GM23338 (cell line): Measurements from ENCODE around the gene CRYBG3. TPM values are rescaled to one million over a fixed set of nuclear protein-coding genes. Genes with fewer than 3 reads are reported as not detected.

Experiments used
- ATAC-seq: fragments of 200-7000 bp; cut with Tn5 transposase; 3 replicates; pipeline ENCODE4 v1.9.1; 2020
- DNase-seq: peaks from one replicate; pipeline ENCODE4 v3.0.0-alpha.2; 2015; ENCODE audit warnings: low spot score
- H2AFZ ChIP-seq: fragments of 200-600 bp; sonication (generic); 2 replicates; pipeline ENCODE4 v1.8.0; 2016; ENCODE audit warnings: antibody characterized with exemption, mild to moderate bottlenecking, moderate library complexity
- H3F3A ChIP-seq: fragments of 200-600 bp; sonication (generic); replicated peaks from 2 replicates; pipeline ENCODE4 v1.8.0; 2017; ENCODE audit warnings: antibody characterized with exemption, mixed run types, low read depth
- H3K27ac ChIP-seq: fragments of 200-600 bp; sonication (generic); 2 replicates; pipeline ENCODE4 v1.6.1; 2016; ENCODE audit warnings: low read depth
- H3K27me3 ChIP-seq: fragments of 200-600 bp; sonication (generic); 2 replicates; pipeline ENCODE4 v1.8.0; 2016; ENCODE audit warnings: mild to moderate bottlenecking, mixed run types, moderate library complexity; ENCODE audit not compliant: insufficient read depth
- H3K36me3 ChIP-seq: fragments of 200-600 bp; sonication (generic); 2 replicates; pipeline ENCODE4 v1.8.0; 2016; ENCODE audit warnings: mild to moderate bottlenecking; ENCODE audit not compliant: insufficient read depth
- H3K4me1 ChIP-seq: fragments of 200-600 bp; sonication (generic); 2 replicates; pipeline ENCODE4 v1.8.0; 2016; ENCODE audit warnings: mild to moderate bottlenecking, moderate library complexity; ENCODE audit not compliant: insufficient read depth
- H3K4me2 ChIP-seq: fragments of 200-600 bp; sonication (generic); 2 replicates; pipeline ENCODE4 v1.7.1; 2017; ENCODE audit warnings: mixed run types
- H3K4me3 ChIP-seq: fragments of 200-600 bp; sonication (generic); 2 replicates; pipeline ENCODE4 v1.6.1; 2016; ENCODE audit warnings: mixed run types
- H3K79me2 ChIP-seq: fragments of 200-600 bp; sonication (generic); replicated peaks from 2 replicates; pipeline ENCODE4 v1.8.0; 2017; ENCODE audit warnings: mild to moderate bottlenecking; ENCODE audit not compliant: insufficient read depth
- H3K9me2 ChIP-seq: fragments of 200-600 bp; sonication (generic); 2 replicates; pipeline ENCODE4 v1.8.0; 2017; ENCODE audit not compliant: insufficient read depth
- H4K20me1 ChIP-seq: fragments of 200-600 bp; sonication (generic); replicated peaks from 2 replicates; pipeline ENCODE4 v1.8.0; 2017; ENCODE audit warnings: mild to moderate bottlenecking; ENCODE audit not compliant: insufficient read depth
- H3K27ac Mint-ChIP-seq: 2 replicates; pipeline ENCODE4 v1.8.0; 2020; ENCODE audit warnings: inconsistent platforms, mild to moderate bottlenecking, moderate library complexity, mixed read lengths
- H3K27me3 Mint-ChIP-seq: 3 replicates; pipeline ENCODE4 v1.8.0; 2022; ENCODE audit warnings: low read depth, mild to moderate bottlenecking, moderate library complexity, mixed read lengths, inconsistent platforms; ENCODE audit not compliant: insufficient read depth, poor library complexity
- H3K36me3 Mint-ChIP-seq: 3 replicates; pipeline ENCODE4 v1.8.0; 2021; ENCODE audit warnings: low read depth, mild to moderate bottlenecking, inconsistent platforms, moderate library complexity, mixed read lengths
- H3K4me1 Mint-ChIP-seq: 3 replicates; pipeline ENCODE4 v1.8.0; 2020; ENCODE audit warnings: mild to moderate bottlenecking, inconsistent platforms, mixed read lengths
- H3K4me3 Mint-ChIP-seq: 3 replicates; pipeline ENCODE4 v1.8.0; 2021; ENCODE audit warnings: moderate library complexity, mild to moderate bottlenecking, inconsistent platforms, mixed read lengths
- H3K9me3 Mint-ChIP-seq: 3 replicates; pipeline ENCODE4 v1.8.0; 2020; ENCODE audit warnings: moderate library complexity, mild to moderate bottlenecking, inconsistent platforms, mixed read lengths
- CREB1 ChIP-seq: fragments of 250-450 bp; sonication (Bioruptor Pico); IDR thresholded peaks from 2 replicates; pipeline ENCODE4 v1.5.0; 2020; ENCODE audit warnings: low read depth, mild to moderate bottlenecking, moderate library complexity
- CTCF ChIP-seq, 2 experiments: fragments of 200-600 bp in 1 of 2; sonication (generic) in 1 of 2; conservative IDR thresholded peaks; 2 replicates each; pipeline versions ENCODE4 v1.5.1 to v1.6.1; 2016 to 2017; ENCODE audit warnings: antibody characterized with exemption in 2 of 2, low read depth in 2 of 2, mild to moderate bottlenecking in 2 of 2, moderate library complexity in 1 of 2
- ETS1 ChIP-seq: IDR thresholded peaks from 2 replicates; pipeline ENCODE4 v1.6.1; 2016; ENCODE audit warnings: antibody characterized with exemption
- EZH2phosphoT487 ChIP-seq: fragments of 200-600 bp; sonication (generic); IDR thresholded peaks from one replicate; pipeline ENCODE4 v1.8.1; 2018; ENCODE audit warnings: antibody characterized with exemption; ENCODE audit not compliant: unreplicated experiment
- JUNB ChIP-seq: IDR thresholded peaks from one replicate; pipeline ENCODE4 v1.6.1; 2016; ENCODE audit warnings: antibody characterized with exemption; ENCODE audit not compliant: unreplicated experiment
- NANOG ChIP-seq: IDR thresholded peaks from 2 replicates; pipeline ENCODE4 v1.6.1; 2016; ENCODE audit warnings: antibody characterized with exemption, borderline replicate concordance
- POLR2AphosphoS5 ChIP-seq: IDR thresholded peaks from 2 replicates; pipeline ENCODE4 v1.6.1; 2016; ENCODE audit warnings: antibody characterized with exemption, low read depth
- STAT1 ChIP-seq: IDR thresholded peaks from one replicate; pipeline ENCODE4 v1.6.1; 2016; ENCODE audit warnings: antibody characterized with exemption; ENCODE audit not compliant: unreplicated experiment
- ZNF114 ChIP-seq: fragments of 250-450 bp; sonication (Bioruptor Pico); IDR thresholded peaks from 2 replicates; pipeline ENCODE4 v1.5.0; 2020; ENCODE audit warnings: mild to moderate bottlenecking, moderate library complexity
- ZNF331 ChIP-seq: fragments of 250-450 bp; sonication (Bioruptor Pico); IDR thresholded peaks from 2 replicates; pipeline ENCODE4 v1.5.0; 2020; ENCODE audit warnings: low read depth, mild to moderate bottlenecking, moderate library complexity
- ZNF462 ChIP-seq: fragments of 250-450 bp; sonication (Bioruptor Pico); IDR thresholded peaks from 2 replicates; pipeline ENCODE4 v1.5.0; 2020; ENCODE audit warnings: mild to moderate bottlenecking, moderate library complexity
- polyA plus RNA-seq: library from polyadenylated mRNA; unstranded; fragments of >200 nt; fragmentation: Nextera tagmentation; extraction: Ambion mirVana; gene quantifications from 2 replicates; pipeline ENCODE4 v1.2.1, GENCODE V29; 2016
- total RNA-seq: library from RNA; depleted of rRNA; stranded (reverse); fragments of >200 nt; shearing (Covaris generic); gene quantifications from 2 replicates; pipeline ENCODE4 v1.2.3, GENCODE V29; 2014

Gene CRYBG3
- total and polyA plus RNA-seq, 2 experiments from 2014 or later: 2.3 to 8.9 TPM

DNA sequence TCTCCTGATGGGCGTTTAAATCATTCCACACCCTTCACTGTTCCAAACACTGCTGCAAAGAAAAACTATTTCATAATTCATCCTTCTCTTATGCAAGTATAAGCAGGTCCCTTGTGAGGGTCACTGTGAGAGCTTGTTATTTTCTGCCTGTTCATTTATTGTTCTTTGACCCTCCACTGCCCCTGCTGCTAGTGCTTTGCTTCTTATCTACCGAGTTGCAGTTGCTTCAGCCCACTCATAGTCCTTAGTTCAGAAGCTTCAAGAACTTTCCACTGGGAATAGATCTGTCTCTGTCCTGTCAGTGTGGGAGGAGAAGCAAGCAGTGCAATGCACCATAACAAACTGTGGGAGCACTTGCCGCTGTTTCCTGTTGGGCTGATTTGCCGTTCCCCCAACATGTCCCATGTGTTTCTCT is 110.6 kb downstream of the CRYBG3 start (continued):
- TF ChIP-seq ETS1 (no peak), POLR2AphosphoS5 (no peak), NANOG (no peak), ZNF331 (no peak), CREB1 (CRISPR knock-in tag) (no peak), STAT1 (no peak)

GRCh38 chr3:97934980-97935695 is 113.3 kb downstream of the CRYBG3 start:
- Histone ChIP-seq H3K36me3 (peaks cover 5% of the 10 kb centered on the region; the same call in 1 of the 2 replicates), H4K20me1 (no peaks in the 10 kb centered on the region), H3K79me2 (no peaks in the 10 kb centered on the region), H3K27ac (no peak overlapping the region), H3K4me1 (no peaks in the 10 kb centered on the region), H3K4me2 (no peak overlapping the region), H3K27me3 (no peaks in the 10 kb centered on the region), H3F3A (no peaks in the 10 kb centered on the region), H3K9me2 (no peaks in the 10 kb centered on the region), H2AFZ (no peak overlapping the region), H3K4me3 (no peak overlapping the region)
- Mint-ChIP-seq H3K4me1 (no peaks in the 10 kb centered on the region), H3K27ac (no peak overlapping the region), H3K9me3 (no peaks in the 10 kb centered on the region; the same call in 2 of the 3 replicates), H3K4me3 (no peak overlapping the region), H3K27me3 (no peaks in the 10 kb centered on the region), H3K36me3 (peaks cover 6% of the 10 kb centered on the region; the same call in 2 of the 3 replicates)
- DNase-seq (no peak), ATAC-seq (no peak)
- TF ChIP-seq JUNB: no peak
- no peak for TF ChIP-seq ZNF331
- TF ChIP-seq ZNF462 (CRISPR knock-in tag): no peak
- TF ChIP-seq EZH2phosphoT487: no peak
- TF ChIP-seq ZNF114 (CRISPR knock-in tag): no peak
- no peak for TF ChIP-seq ETS1
- no peak for TF ChIP-seq STAT1
- TF ChIP-seq CTCF (conservative IDR thresholded peaks at IDR 0.05; ENCODE audit: low read depth in 2 of 2): no peak
- no peak for TF ChIP-seq CREB1 (CRISPR knock-in tag)
- no peak for TF ChIP-seq NANOG
